ENCODE results near the gene GNMT. TPM values are rescaled to one million over a fixed set of nuclear protein-coding genes. Genes with fewer than 3 reads are reported as not detected.

GNMT gene
- total RNA-seq, 1 experiment from 2014 or later = 0.47 TPM

DNA sequence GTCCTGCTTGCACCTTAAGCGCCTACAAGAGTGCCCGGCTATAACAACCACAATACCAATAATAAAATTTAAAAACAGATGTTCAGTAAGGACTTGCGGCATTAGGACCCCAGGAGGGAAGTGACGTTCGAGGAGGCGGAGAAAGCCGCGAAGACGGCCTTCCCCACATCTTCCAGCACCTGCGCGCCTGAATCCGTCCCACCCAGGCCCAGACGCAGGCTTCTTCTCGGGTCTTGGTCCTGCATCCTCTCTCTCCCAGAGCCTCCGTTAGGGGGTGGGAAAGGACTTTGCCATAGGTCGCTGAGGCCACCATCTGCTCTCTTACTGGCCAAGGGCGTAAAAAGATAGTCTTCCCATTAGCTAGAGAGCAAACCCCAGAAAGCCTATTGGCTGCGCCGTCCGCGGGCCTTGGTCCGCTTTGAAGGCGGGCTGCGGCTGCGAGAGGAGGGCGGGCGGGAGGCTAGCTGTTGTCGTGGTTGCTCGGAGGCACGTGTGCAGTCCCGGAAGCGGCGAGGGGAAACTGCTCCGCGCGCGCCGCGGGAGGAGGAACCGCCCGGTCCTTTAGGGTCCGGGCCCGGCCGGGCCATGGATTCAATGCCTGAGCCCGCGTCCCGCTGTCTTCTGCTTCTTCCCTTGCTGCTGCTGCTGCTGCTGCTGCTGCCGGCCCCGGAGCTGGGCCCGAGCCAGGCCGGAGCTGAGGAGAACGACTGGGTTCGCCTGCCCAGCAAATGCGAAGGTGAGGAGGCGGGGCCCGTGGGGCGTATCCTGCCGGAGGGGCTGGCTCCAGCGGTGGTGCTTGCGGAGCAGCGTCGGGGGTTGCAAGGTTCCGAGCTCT, 31.4 kb upstream of the GNMT start, which contains the start of gene CNPY3:
Gene CNPY3 (plus strand): TSS at position 495 of the 835 bp plus-strand sequence. CDS start 91 bp downstream, at position 586.
- TSS peak; percentile 70 for BruUV-seq (replicated peaks)
- H3K36me3 ChIP-seq (ENCODE audit: low read depth, low read length) = peaks cover under 1% of the 10 kb centered on the region; the same call in 1 of the 2 replicates
- H3K4me1 ChIP-seq (ENCODE audit: insufficient read depth, low read length) = peaks cover 12% of the 10 kb centered on the region; the same call in 1 of the 2 replicates
- peaks cover 40% of the 10 kb centered on the region for H3K79me2 ChIP-seq (ENCODE audit: low read length)
- peak within 1 kb of the TSS; percentile 91 for H2AFZ ChIP-seq (ENCODE audit: low read length)
- H3K4me2 ChIP-seq (ENCODE audit: low read length) = peak within 1 kb of the TSS; percentile 80
- peak; percentile 97 for DNase-seq
- ATAC-seq = peak; percentile 88
- H3K4me3 ChIP-seq (ENCODE audit: low read length) = peak within 1 kb of the TSS; percentile 86
- intact Hi-C loops (cut with micrococcal nuclease) = no loop called here
- no peaks in the 10 kb centered on the region for H4K20me1 ChIP-seq (ENCODE audit: low read length)
- no peaks in the 10 kb centered on the region for H3K9me3 ChIP-seq (ENCODE audit: low read length)
- ChIA-PET CTCF (no interaction called here), POLR2A (ENCODE audit: unreplicated experiment) (interaction anchor here (0.6 to 1.0 kb wide), 6 partner anchors 8 to 183 kb away, joined by 4 to 31 read pairs (median 6); partner anchors contain the start of genes PPP2R5D and TBCC)
- H3K27me3 ChIP-seq (ENCODE audit: low read length) = no peaks in the 10 kb centered on the region
- H3K9ac ChIP-seq (ENCODE audit: low read length) = peak within 1 kb of the TSS; percentile 73
- H3F3A ChIP-seq (ENCODE audit: low read length, unreplicated experiment) = no peaks in the 10 kb centered on the region
- no peaks in the 10 kb centered on the region for H3K9me2 ChIP-seq (replicated peaks; ENCODE audit: low read length)
- no peak for TF ChIP-seq EZH2phosphoT487 (IDR thresholded peaks at IDR 0.05; ENCODE audit: borderline replicate concordance, low read length)
- peak within 1 kb of the TSS; percentile 79 for H3K27ac ChIP-seq (ENCODE audit: low read length)

- H3K79me2 ChIP-seq (ENCODE audit: low read length) = peaks cover 44% of the 10 kb centered on the region
- peaks cover 12% of the 10 kb centered on the region; the same call in 1 of the 2 replicates for H3K4me1 ChIP-seq (ENCODE audit: insufficient read depth, low read length)
- intact Hi-C loops (cut with micrococcal nuclease) = no loop called here
- H2AFZ ChIP-seq (ENCODE audit: low read length) = peak overlapping the region; percentile 91
- no TSS peak for BruUV-seq (replicated peaks)
- ChIA-PET CTCF (no interaction called here), POLR2A (ENCODE audit: unreplicated experiment) (interaction anchor here (0.6 to 1.0 kb wide), 3 partner anchors 8 to 166 kb away, joined by 4 to 31 read pairs (median 9); partner anchors contain the start of gene PPP2R5D)
- DNase-seq (peak; percentile 52), ATAC-seq (peak; percentile 10)
- H3K9ac ChIP-seq (ENCODE audit: low read length) = peak overlapping the region; percentile 73
- no peaks in the 10 kb centered on the region for H3K9me2 ChIP-seq (replicated peaks; ENCODE audit: low read length)
- H3K4me3 ChIP-seq (ENCODE audit: low read length) = peak overlapping the region; percentile 86
- no peaks in the 10 kb centered on the region for H3K9me3 ChIP-seq (ENCODE audit: low read length)
- peak overlapping the region; percentile 79 for H3K27ac ChIP-seq (ENCODE audit: low read length)
- peaks cover 6% of the 10 kb centered on the region; the same call in 1 of the 2 replicates for H3K36me3 ChIP-seq (ENCODE audit: low read depth, low read length)
- no peaks in the 10 kb centered on the region for H4K20me1 ChIP-seq (ENCODE audit: low read length)
- no peaks in the 10 kb centered on the region for H3F3A ChIP-seq (ENCODE audit: low read length, unreplicated experiment)
- H3K4me2 ChIP-seq (ENCODE audit: low read length) = peak overlapping the region; percentile 80
- TF ChIP-seq, protein P1, sequence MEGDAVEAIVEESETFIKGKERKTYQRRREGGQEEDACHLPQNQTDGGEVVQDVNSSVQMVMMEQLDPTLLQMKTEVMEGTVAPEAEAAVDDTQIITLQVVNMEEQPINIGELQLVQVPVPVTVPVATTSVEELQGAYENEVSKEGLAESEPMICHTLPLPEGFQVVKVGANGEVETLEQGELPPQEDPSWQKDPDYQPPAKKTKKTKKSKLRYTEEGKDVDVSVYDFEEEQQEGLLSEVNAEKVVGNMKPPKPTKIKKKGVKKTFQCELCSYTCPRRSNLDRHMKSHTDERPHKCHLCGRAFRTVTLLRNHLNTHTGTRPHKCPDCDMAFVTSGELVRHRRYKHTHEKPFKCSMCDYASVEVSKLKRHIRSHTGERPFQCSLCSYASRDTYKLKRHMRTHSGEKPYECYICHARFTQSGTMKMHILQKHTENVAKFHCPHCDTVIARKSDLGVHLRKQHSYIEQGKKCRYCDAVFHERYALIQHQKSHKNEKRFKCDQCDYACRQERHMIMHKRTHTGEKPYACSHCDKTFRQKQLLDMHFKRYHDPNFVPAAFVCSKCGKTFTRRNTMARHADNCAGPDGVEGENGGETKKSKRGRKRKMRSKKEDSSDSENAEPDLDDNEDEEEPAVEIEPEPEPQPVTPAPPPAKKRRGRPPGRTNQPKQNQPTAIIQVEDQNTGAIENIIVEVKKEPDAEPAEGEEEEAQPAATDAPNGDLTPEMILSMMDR (conservative IDR thresholded peaks at IDR 0.05; ENCODE audit: low read depth, low read length) = no peak
- no peak for TF ChIP-seq EZH2phosphoT487 (IDR thresholded peaks at IDR 0.05; ENCODE audit: borderline replicate concordance, low read length)
- TF ChIP-seq EZH2 (IDR thresholded peaks at IDR 0.05; ENCODE audit: low read length, unreplicated experiment) = no peak
- no peaks in the 10 kb centered on the region for H3K27me3 ChIP-seq (ENCODE audit: low read length)
Measured at GRCh38 chr6:42929821-42930360, 30.7 kb upstream of the GNMT start.

DNA sequence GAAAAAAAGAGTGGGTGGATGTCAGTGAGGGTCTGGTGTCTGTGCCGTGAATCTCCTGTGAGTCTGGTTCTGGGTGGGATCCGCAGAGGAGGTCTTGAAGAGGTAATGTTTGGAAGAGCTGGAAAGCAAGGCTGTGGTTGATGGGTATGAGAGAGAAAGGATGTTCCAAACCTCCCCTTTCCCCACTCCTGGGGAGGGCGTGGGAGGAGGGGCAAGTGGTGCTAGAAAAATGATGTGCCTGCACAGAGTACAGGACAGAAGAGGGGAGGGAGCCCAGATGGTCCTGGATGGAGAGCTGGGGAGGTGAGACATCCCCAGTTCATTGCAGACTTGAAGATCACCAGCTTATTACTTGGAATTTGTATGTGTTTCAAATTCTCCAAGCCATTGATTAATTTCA, 28.1 kb upstream of the GNMT start:
- no peak overlapping the region for H2AFZ ChIP-seq (ENCODE audit: low read length)
- H3K4me2 ChIP-seq (ENCODE audit: low read length) = no peak overlapping the region
- no peak overlapping the region for H3K4me3 ChIP-seq (ENCODE audit: low read length)
- ATAC-seq (no peak), DNase-seq (no peak)
- CTCF ChIA-PET = no interaction called here
- H3K36me3 ChIP-seq (ENCODE audit: low read depth, low read length) = peaks cover 21% of the 10 kb centered on the region; the same call in 1 of the 2 replicates
- no peaks in the 10 kb centered on the region for H3K9me3 ChIP-seq (ENCODE audit: low read length)
- H3K4me1 ChIP-seq (ENCODE audit: insufficient read depth, low read length) = peaks cover 12% of the 10 kb centered on the region; the same call in 1 of the 2 replicates
- intact Hi-C loops (cut with micrococcal nuclease) = no loop called here
- no peaks in the 10 kb centered on the region for H3K9me2 ChIP-seq (replicated peaks; ENCODE audit: low read length)
- H3F3A ChIP-seq (ENCODE audit: low read length, unreplicated experiment) = no peaks in the 10 kb centered on the region
- TF ChIP-seq, protein P1 (conservative IDR thresholded peaks at IDR 0.05; ENCODE audit: low read depth, low read length) = no peak
- TF ChIP-seq EZH2 (IDR thresholded peaks at IDR 0.05; ENCODE audit: low read length, unreplicated experiment) (no peak), EZH2phosphoT487 (IDR thresholded peaks at IDR 0.05; ENCODE audit: borderline replicate concordance, low read length) (no peak)
- POLR2A ChIA-PET (ENCODE audit: unreplicated experiment) = no interaction called here
- H3K27ac ChIP-seq (ENCODE audit: low read length) = no peak overlapping the region
- H4K20me1 ChIP-seq (ENCODE audit: low read length) = no peaks in the 10 kb centered on the region
- H3K9ac ChIP-seq (ENCODE audit: low read length) = no peak overlapping the region
- no peaks in the 10 kb centered on the region for H3K27me3 ChIP-seq (ENCODE audit: low read length)
- no TSS peak for BruUV-seq (replicated peaks)
- peaks cover 44% of the 10 kb centered on the region for H3K79me2 ChIP-seq (ENCODE audit: low read length)
